HG02885 (cell line): ENCODE data around the gene CEBPE.

Source experiments
- ATAC-seq: cut with Tn5 transposase; IDR thresholded peaks from one replicate; pipeline ENCODE4 v1.9.1; 2021; ENCODE audit warnings: mild to moderate bottlenecking; ENCODE audit not compliant: unreplicated experiment, poor library complexity

CEBPE gene

DNA sequence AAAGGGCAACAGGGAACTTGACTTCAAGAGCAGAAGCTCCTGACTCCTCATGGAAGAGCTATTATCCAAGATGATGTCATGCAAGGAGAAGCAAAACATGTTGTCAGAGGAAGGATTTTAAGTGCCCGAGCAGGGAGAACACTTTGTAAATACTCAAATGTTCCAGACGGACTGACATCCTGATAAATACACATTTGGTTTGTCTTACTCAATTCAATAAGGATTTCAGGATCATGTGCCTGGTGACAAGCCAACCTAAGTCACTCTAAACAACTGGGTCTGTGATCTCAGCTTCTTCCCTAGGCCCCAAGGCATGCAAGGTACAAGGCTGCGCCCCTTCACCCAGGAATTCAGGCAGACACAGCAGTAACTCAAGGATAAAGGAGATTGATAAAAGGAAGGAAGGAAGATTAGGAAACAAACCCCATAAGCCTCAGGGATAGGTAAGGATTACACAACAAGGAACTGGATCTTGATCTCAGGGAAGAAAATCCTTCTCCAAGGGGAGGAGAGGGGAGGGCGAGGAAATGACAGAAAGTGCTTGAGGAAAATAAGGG is 26.8 kb upstream of the CEBPE start:
- ATAC-seq = no peak

- no peak for ATAC-seq
Measured at GRCh38 chr14:23143911-23144310, 24.9 kb upstream of the CEBPE start.

- no peak for ATAC-seq
Measured at GRCh38 chr14:23142826-23143225, 23.8 kb upstream of the CEBPE start.

DNA sequence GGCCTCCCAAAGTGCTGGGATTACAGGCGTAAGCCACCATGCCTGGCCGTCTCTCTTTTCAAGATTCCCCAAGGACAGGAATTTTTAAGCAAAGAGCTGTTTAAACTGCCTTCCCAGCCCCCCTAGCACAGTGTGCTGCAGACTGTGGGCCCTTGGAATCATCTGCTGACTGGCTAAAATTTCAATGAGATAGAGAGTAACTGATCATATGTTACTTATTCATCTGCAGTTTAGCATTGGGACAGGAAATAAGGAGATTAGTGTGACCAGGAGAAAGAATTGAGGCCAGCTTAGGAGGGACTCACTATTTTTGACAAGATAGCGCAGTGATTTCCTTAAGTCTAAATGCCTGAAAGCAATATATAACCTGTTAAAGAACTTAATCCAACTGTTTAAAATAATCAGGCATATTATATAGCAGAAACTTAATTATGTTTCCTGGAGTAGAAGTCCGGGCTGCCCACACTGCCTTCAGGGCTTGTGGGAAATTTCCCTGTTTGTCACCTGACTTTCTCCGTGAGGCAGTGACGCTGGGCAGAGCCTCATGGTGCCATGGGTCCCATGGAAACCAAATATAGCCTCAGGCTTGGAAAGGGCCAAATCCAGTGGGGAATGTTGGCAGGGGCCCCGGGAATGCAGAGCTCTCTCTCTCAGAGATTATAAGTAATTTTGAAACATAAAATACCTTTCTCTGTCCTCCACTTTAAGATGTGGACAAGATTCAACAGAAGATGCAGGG is 22.8 kb upstream of the CEBPE start:
- ATAC-seq = no peak

DNA sequence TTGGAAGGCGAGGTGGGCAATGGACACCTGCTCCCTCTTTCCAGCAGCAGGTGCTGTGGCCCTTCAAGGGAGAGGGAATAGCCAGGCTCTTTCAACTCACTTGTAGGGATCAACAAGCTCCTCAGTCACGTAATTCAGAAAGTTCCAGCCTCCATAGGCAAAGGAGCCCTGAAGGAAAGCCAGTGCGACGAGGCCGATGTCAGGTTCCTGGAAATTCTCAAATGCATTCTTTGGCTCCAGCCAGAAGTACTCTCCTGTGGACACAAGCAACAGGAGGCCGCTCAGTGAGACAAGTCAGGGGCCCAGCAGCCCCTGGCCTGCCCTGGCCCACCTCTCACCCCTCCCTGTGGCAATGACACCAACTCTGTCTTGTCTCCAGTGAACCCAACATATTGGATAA is 21.3 kb upstream of the CEBPE start:
- no peak for ATAC-seq

- ATAC-seq = no peak
Measured at GRCh38 chr14:23139874-23140273, 20.8 kb upstream of the CEBPE start.

- no peak for ATAC-seq
Measured at GRCh38 chr14:23137813-23138535, 18.9 kb upstream of the CEBPE start.

GRCh38 chr14:23137192-23137812 is 18.2 kb upstream of the CEBPE start:
- no peak for ATAC-seq

DNA sequence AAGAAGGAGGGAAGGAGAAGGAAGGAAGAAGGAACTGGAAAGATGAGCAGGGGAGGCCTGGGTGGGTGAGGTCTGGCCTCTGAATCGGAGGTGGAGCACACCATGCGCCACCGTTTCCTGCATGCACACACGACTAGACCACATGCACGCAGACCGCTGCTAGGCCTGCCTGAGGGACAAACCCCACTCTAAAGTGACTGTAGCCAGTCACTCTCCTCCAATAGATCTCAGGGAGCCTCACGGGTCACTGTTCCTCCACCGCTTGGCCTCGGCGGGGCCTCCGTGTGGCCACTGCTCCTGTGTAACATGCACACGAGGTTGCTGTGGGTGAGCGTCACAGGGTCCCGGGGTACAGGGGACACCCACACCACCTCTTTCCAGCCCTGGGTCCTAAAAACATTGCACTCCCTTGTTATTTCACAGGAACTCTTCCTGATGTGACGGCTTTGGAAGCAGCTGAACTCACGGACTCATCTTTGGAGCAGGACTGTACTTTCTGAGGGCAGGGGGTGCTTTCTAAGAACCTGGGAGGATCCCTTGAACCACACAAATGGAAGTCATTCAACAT is 17.6 kb upstream of the CEBPE start:
- ATAC-seq = no peak

DNA sequence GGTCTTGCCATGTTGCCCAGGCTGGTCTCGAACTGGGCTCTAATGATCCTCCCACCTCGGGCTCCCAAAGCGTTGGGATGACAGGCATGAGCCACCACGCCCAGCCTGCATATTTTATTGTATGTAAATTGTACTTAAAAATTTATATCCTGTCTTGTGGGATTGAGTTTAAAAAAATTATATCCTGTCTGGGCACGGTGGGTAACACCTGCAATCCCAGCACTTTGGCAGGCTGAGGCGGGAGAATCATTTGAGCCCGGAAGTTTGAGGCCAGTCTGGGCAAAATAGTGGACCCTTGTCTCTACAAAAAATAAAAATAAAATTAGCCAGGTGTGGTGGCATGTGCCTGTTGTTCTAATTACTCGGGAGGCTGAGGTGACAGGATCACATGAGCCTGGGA is 13.9 kb upstream of the CEBPE start:
- ATAC-seq = no peak

- ATAC-seq = no peak
Measured at GRCh38 chr14:23131482-23131881, 12.4 kb upstream of the CEBPE start.

GRCh38 chr14:23130871-23131270 is 11.8 kb upstream of the CEBPE start:
- no peak for ATAC-seq

GRCh38 chr14:23129759-23130316 is 10.8 kb upstream of the CEBPE start:
- no peak for ATAC-seq

GRCh38 chr14:23128969-23129758 is 10.1 kb upstream of the CEBPE start:
- ATAC-seq = no peak

DNA sequence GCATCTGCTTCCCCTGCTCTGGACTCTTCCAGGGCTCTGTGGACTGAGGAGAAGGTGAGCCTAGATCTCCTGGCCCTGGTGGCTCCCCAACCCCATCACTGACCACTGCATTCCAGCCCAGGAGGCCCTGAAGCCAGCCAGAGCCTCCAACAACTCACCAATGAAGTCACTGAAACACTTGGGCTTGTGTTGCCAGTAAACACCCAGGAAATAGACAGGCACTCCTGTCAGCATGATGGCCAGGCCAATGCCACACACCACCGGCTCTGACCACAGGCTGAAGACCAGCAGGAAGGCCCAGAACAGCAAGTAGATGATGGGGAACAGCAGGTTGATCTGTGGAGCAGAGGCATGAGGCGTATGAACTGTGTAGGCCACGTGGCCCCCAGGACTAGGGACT is 8.8 kb upstream of the CEBPE start:
- no peak for ATAC-seq

- ATAC-seq = no peak
Measured at GRCh38 chr14:23126548-23127278, 7.7 kb upstream of the CEBPE start.

DNA sequence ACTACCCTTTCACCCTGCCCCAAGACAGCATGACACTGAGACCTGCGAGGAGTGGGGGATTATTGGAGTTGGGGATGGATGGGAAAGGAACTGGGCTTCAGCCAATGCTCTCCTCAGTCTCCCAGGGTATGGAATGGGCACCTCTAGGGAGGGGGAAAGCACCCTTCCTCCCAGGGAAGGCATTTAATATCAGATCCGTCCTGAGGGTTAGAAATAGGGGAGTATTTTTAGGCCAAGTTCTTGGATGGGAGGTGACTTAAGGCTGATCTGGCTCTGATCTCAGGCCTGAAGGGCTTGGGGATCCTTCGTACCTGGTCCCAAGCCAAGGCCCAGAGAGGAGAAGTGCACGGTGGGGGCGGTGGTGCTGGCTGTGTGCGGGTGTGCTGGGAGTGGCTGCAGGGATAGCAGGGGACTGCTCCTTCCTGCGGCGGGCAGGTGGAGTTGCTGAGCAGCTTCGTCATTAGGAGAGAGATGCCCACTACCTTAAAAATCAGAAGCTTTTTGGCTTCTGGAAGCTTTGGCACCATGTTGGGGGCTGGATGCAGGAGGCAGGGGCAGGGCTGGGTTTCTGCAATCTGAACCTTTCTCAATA is 7.0 kb upstream of the CEBPE start:
- ATAC-seq = no peak

DNA sequence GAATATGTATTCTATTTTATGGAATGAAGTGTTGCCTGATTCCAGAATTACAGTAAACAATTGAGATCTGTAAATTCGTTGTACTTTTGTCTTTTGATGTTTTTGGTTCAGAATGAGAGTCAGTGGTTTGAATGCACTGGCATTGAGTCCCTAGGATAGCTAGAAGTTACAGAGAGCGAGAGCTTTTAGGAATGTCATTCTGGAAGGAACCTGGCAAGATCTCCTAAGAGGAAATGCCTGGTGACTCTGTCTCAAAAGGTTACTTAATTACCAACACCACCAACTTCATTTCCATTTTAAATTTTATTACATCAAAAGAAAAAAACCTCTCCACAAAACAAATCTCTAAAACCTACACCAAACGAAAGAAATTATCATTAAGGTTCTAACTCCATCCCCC is 6.0 kb upstream of the CEBPE start:
- ATAC-seq = no peak
